ENCODE measurements around the gene PCOLCE2.

PCOLCE2 gene

DNA sequence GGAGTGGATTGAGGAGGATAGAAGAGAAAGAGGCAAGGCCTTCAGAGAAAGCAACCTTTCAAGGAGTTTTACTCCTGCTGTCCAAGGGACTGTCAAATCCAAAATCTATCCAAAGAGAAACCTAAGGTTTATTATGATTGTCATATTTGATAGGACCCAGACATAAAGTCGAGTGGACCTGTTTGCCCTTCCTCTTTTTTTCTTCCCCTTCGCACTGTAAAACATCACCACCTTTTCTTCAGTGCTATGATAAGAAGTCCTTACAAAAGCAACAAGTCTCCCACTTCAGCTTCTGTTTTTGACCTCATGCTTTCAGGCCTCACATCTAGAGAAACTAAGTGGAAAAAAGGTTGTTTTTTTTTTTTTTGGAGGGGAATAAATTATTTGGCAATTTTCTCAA lies 92.1 kb downstream of the PCOLCE2 start:
- Histone ChIP-seq H3K4me1 (ENCODE audit: control insufficient read depth, low read length) (no peaks in the 10 kb centered on the region), H3K36me3 (ENCODE audit: control insufficient read depth, low read length) (no peaks in the 10 kb centered on the region), H3F3A (ENCODE audit: control insufficient read depth, insufficient read depth) (no peaks in the 10 kb centered on the region), H3K27me3 (ENCODE audit: control insufficient read depth, low read length) (no peaks in the 10 kb centered on the region), H3K9me3 (ENCODE audit: control insufficient read depth, insufficient read depth, low read length) (no peaks in the 10 kb centered on the region), H3K27ac (ENCODE audit: low read depth, low read length) (no peak overlapping the region), H3K4me2 (ENCODE audit: low read length) (no peak overlapping the region), H3K9me2 (replicated peaks; ENCODE audit: control insufficient read depth, low read length) (no peaks in the 10 kb centered on the region), H3K4me3 (ENCODE audit: low read length) (no peak overlapping the region), H3K79me2 (ENCODE audit: control insufficient read depth, low read length) (no peaks in the 10 kb centered on the region), H4K20me1 (ENCODE audit: control insufficient read depth, insufficient read depth, low read depth, low read length) (no peaks in the 10 kb centered on the region)
- TF ChIP-seq, protein P1, sequence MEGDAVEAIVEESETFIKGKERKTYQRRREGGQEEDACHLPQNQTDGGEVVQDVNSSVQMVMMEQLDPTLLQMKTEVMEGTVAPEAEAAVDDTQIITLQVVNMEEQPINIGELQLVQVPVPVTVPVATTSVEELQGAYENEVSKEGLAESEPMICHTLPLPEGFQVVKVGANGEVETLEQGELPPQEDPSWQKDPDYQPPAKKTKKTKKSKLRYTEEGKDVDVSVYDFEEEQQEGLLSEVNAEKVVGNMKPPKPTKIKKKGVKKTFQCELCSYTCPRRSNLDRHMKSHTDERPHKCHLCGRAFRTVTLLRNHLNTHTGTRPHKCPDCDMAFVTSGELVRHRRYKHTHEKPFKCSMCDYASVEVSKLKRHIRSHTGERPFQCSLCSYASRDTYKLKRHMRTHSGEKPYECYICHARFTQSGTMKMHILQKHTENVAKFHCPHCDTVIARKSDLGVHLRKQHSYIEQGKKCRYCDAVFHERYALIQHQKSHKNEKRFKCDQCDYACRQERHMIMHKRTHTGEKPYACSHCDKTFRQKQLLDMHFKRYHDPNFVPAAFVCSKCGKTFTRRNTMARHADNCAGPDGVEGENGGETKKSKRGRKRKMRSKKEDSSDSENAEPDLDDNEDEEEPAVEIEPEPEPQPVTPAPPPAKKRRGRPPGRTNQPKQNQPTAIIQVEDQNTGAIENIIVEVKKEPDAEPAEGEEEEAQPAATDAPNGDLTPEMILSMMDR (IDR thresholded peaks at IDR 0.05; ENCODE audit: low read depth, low read length, poor library complexity, severe bottlenecking) = no peak
- TF ChIP-seq EZH2phosphoT487 (IDR thresholded peaks at IDR 0.05; ENCODE audit: borderline replicate concordance, low read length) = no peak

DNA sequence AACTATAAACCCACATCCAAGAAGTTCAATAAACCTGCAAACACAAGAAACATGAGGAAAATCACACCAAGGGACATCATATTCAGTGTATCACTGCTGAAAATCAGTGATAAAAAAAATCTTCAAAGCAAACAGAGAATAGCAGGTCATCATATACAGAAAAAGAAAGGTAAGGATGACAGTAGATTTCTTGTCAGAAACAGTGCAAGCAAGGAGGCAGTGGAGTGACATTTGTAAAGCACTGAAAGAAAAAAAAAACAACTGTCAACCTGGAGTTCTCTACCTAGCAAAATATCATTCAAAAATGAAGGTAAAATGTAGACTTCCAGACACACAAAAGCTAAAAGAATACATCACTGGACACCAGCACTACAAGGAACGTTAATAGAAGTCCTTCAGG lies 93.6 kb downstream of the PCOLCE2 start:
- no peaks in the 10 kb centered on the region for H3F3A ChIP-seq (ENCODE audit: control insufficient read depth, insufficient read depth)
- no peak overlapping the region for H3K4me3 ChIP-seq (ENCODE audit: low read length)
- no peaks in the 10 kb centered on the region for H4K20me1 ChIP-seq (ENCODE audit: control insufficient read depth, insufficient read depth, low read depth, low read length)
- H3K79me2 ChIP-seq (ENCODE audit: control insufficient read depth, low read length) = no peaks in the 10 kb centered on the region
- no peak overlapping the region for H3K4me2 ChIP-seq (ENCODE audit: low read length)
- H3K36me3 ChIP-seq (ENCODE audit: control insufficient read depth, low read length) = no peaks in the 10 kb centered on the region
- no peak overlapping the region for H3K27ac ChIP-seq (ENCODE audit: low read depth, low read length)
- H3K9me3 ChIP-seq (ENCODE audit: control insufficient read depth, insufficient read depth, low read length) = no peaks in the 10 kb centered on the region
- no peaks in the 10 kb centered on the region for H3K27me3 ChIP-seq (ENCODE audit: control insufficient read depth, low read length)
- H3K4me1 ChIP-seq (ENCODE audit: control insufficient read depth, low read length) = no peaks in the 10 kb centered on the region
- no peaks in the 10 kb centered on the region for H3K9me2 ChIP-seq (replicated peaks; ENCODE audit: control insufficient read depth, low read length)
- no peak for TF ChIP-seq EZH2phosphoT487 (IDR thresholded peaks at IDR 0.05; ENCODE audit: borderline replicate concordance, low read length)
- TF ChIP-seq, protein P1 (IDR thresholded peaks at IDR 0.05; ENCODE audit: low read depth, low read length, poor library complexity, severe bottlenecking) = no peak

DNA sequence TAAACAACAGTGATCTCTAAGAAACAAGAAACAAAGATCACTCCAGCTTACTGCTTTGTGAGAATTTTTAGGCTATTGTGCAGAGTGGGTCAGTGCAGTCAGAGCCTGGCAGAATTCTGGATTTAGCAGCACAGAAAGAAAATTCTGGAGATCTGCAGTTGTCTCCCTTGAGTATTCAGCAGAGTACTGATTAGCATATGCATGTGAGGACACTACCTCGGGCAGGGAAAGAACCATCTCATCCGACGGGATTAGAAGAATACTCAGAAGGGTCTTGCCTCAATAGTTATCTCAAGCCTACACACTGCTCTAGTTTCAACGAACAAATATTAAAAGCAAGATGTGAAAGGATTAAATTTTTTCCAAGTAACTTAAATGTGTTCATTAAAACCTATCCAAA lies 94.4 kb downstream of the PCOLCE2 start:
- TF ChIP-seq, protein P1 (IDR thresholded peaks at IDR 0.05; ENCODE audit: low read depth, low read length, poor library complexity, severe bottlenecking) = no peak
- TF ChIP-seq EZH2phosphoT487 (IDR thresholded peaks at IDR 0.05; ENCODE audit: borderline replicate concordance, low read length) = no peak
- Histone ChIP-seq H3K4me2 (ENCODE audit: low read length) (no peak overlapping the region), H4K20me1 (ENCODE audit: control insufficient read depth, insufficient read depth, low read depth, low read length) (no peaks in the 10 kb centered on the region), H3K27me3 (ENCODE audit: control insufficient read depth, low read length) (no peaks in the 10 kb centered on the region), H3K79me2 (ENCODE audit: control insufficient read depth, low read length) (no peaks in the 10 kb centered on the region), H3K4me3 (ENCODE audit: low read length) (no peak overlapping the region), H3K9me2 (replicated peaks; ENCODE audit: control insufficient read depth, low read length) (no peaks in the 10 kb centered on the region), H3F3A (ENCODE audit: control insufficient read depth, insufficient read depth) (no peaks in the 10 kb centered on the region), H3K27ac (ENCODE audit: low read depth, low read length) (no peak overlapping the region), H3K4me1 (ENCODE audit: control insufficient read depth, low read length) (no peaks in the 10 kb centered on the region), H3K9me3 (ENCODE audit: control insufficient read depth, insufficient read depth, low read length) (no peaks in the 10 kb centered on the region), H3K36me3 (ENCODE audit: control insufficient read depth, low read length) (no peaks in the 10 kb centered on the region)

DNA sequence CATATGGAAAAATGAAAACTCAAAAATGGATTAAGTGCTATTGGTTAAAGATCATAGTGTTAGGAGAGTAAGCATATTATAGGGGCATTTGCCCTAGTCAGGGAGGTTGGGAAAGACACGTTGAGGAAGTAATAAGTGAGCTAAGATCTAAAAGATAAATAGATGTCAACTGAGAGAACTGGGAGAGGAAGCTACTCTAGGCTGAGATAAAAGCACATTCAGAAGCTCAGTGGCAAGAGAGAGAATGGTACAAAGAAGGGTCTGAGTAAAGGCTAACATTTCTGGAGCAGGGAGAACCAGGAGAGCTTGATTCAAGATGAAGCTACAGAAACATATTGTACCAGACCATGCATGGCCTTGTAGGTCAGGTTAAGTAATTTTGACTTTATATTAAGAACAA lies 101.2 kb downstream of the PCOLCE2 start:
- no peaks in the 10 kb centered on the region for H3K9me3 ChIP-seq (ENCODE audit: control insufficient read depth, insufficient read depth, low read length)
- no peaks in the 10 kb centered on the region for H3F3A ChIP-seq (ENCODE audit: control insufficient read depth, insufficient read depth)
- no peak overlapping the region for H3K4me3 ChIP-seq (ENCODE audit: low read length)
- no peaks in the 10 kb centered on the region for H4K20me1 ChIP-seq (ENCODE audit: control insufficient read depth, insufficient read depth, low read depth, low read length)
- H3K4me1 ChIP-seq (ENCODE audit: control insufficient read depth, low read length) = no peaks in the 10 kb centered on the region
- no peaks in the 10 kb centered on the region for H3K79me2 ChIP-seq (ENCODE audit: control insufficient read depth, low read length)
- H3K27ac ChIP-seq (ENCODE audit: low read depth, low read length) = no peak overlapping the region
- TF ChIP-seq, protein P1 (IDR thresholded peaks at IDR 0.05; ENCODE audit: low read depth, low read length, poor library complexity, severe bottlenecking) = no peak
- no peak for TF ChIP-seq EZH2phosphoT487 (IDR thresholded peaks at IDR 0.05; ENCODE audit: borderline replicate concordance, low read length)
- no peak overlapping the region for H3K4me2 ChIP-seq (ENCODE audit: low read length)
- no peaks in the 10 kb centered on the region for H3K9me2 ChIP-seq (replicated peaks; ENCODE audit: control insufficient read depth, low read length)
- no peaks in the 10 kb centered on the region for H3K27me3 ChIP-seq (ENCODE audit: control insufficient read depth, low read length)
- H3K36me3 ChIP-seq (ENCODE audit: control insufficient read depth, low read length) = no peaks in the 10 kb centered on the region
